Stimulated activated memory B cell treated with anti-CD40 and anti-IgM and Interleukin-4, amounts not matched to agents 10 μg/mL and 1 μg/mL and 100 μg/mL, for 72 hours (primary cell): ENCODE results near the gene PLEKHM1.
"Not testable (repeated sequence)": the region's sequence is repeated elsewhere in the genome, so short reads cannot be mapped to it uniquely, and the experiment has no call there.

Source experiments
- ATAC-seq: fragments of 150-1000 bp; cut with Tn5 transposase; 2 replicates; pipeline ENCODE4 v1.10.0; 2021
- H3K27ac Mint-ChIP-seq: one replicate; pipeline ENCODE4 v1.8.0; 2022; ENCODE audit warnings: mild to moderate bottlenecking, mixed read lengths
- H3K27me3 Mint-ChIP-seq: one replicate; pipeline ENCODE4 v1.8.0; 2022; ENCODE audit warnings: mixed read lengths
- H3K36me3 Mint-ChIP-seq: one replicate; pipeline ENCODE4 v1.8.0; 2022; ENCODE audit warnings: mixed read lengths
- H3K4me1 Mint-ChIP-seq: one replicate; pipeline ENCODE4 v1.8.0; 2022; ENCODE audit warnings: mixed read lengths
- H3K4me3 Mint-ChIP-seq: one replicate; pipeline ENCODE4 v1.8.0; 2022; ENCODE audit warnings: mild to moderate bottlenecking, moderate library complexity, mixed read lengths
- H3K9me3 Mint-ChIP-seq: one replicate; pipeline ENCODE4 v1.8.0; 2022; ENCODE audit warnings: mixed read lengths

Gene PLEKHM1

DNA sequence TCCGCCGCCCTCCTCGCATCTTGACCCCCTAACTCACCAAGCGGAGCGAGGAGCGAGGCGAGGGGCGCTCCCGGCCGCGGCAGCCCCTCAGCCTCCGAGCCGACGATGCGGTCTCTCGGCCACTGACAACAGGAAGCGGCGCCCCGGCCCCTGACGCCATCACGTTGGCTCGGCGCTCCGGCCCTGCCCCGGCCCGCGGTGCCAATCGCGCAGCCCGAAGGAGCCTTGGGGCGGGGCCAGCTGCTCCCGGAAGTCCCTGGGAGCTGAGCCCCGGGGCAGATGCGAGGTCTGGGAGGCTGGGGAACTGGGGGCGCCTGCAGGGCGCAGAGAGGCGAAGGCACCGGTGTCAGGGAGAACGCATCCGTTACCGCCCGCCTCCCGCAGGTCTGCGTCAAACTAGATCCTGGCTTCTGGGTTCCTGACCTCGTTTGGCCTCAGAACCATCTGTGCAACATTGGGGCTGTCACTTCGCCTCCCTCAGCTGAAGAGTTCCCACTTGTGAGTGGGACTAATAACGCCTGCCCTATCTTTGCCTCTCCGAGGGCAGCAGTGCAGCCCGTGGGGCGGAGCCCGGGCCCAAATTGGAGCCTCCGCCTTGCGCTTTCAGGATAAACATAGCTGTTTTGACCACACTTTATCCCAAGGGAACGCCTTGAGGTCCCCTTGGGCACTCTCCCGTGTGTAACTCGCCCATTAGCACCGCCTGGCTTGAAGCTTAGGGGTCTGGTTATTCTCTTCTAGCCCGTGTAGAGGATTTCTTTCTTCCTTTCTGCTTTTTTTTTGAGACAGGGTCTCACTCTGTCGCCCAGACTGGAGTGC, at the start of gene PLEKHM1:
TSS of gene PLEKHM1 (minus strand) at position 107 of the 819 bp plus-strand sequence. CDS start 8,237 bp downstream, outside the sequence.
- H3K36me3 Mint-ChIP-seq, H3K9me3 Mint-ChIP-seq, H3K27me3 Mint-ChIP-seq: not testable (repeated sequence)
- ATAC-seq: peak; percentile 99
- Mint-ChIP-seq H3K27ac (peak within 1 kb of the TSS; percentile 92), H3K4me3 (peak within 1 kb of the TSS; percentile 94), H3K4me1 (peaks cover 40% of the 10 kb centered on the region)

DNA sequence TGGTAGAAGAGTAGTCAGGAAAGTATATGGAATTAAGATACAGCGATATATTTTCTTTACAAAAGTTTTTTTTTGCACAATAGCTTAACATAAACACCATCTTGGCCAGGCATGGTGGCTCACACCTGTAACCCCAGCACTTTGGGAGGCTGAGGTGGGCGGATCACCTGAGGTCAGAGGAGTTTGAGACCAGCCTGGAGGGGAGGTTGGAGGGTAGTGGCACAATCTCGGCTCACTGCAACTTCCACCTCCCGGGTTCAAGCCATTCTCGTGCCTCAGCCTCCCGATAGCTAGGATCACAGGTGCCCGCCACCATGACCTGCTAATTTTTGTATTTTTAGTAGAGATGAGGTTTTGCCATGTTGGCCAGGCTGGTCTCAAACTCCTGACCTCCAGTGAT, 47.6 kb upstream of the PLEKHM1 start:
- not testable (repeated sequence) for H3K36me3 Mint-ChIP-seq, H3K27me3 Mint-ChIP-seq, ATAC-seq, H3K27ac Mint-ChIP-seq, H3K9me3 Mint-ChIP-seq, H3K4me3 Mint-ChIP-seq, H3K4me1 Mint-ChIP-seq

DNA sequence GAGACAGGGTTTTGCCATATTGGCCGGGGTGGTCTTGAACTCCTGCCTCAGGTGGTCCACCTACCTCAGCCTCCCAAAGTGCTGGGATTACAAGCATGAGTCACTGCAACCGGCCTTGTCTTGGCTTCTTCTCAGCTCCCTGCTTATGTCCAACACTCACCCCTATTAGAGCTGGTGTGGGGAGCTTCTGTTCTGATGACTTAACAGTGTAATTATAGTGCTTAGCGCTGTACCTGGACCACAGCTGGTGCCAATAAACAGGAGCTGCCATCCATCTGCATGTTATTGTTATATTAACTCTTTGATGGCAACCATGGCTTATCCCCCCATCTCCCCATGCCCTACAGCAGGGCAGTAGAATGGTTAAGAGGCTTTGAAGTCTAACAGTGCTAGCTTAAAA, 15.6 kb upstream of the PLEKHM1 start:
- not testable (repeated sequence) for H3K27me3 Mint-ChIP-seq, H3K27ac Mint-ChIP-seq

DNA sequence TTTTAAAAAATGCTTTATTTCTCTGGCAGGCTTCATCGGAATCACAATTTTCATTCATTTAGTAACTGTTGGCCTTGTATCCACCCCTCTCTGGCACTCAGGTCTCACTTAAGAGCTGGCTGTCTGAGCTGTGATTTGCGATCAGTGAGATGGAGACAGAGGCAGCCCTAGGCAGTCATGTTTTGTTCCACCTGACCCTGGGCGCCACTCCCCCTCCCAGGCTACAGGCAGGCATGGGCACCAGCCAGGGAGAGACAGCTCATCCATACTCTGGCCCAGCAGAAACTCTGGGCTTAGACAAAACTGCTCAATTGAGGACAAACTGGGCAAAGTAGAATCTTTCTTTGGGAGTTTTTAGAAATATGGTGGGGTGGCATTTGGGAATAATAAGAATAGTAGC, 14.7 kb upstream of the PLEKHM1 start:
- not testable (repeated sequence) for H3K4me3 Mint-ChIP-seq, H3K4me1 Mint-ChIP-seq, H3K27me3 Mint-ChIP-seq, H3K9me3 Mint-ChIP-seq, ATAC-seq
- peak overlapping the region; percentile 19 for H3K27ac Mint-ChIP-seq
- peaks cover 17% of the 10 kb centered on the region for H3K36me3 Mint-ChIP-seq

More for the DNA sequence above, 15.6 kb upstream of the PLEKHM1 start:
- not testable (repeated sequence) for ATAC-seq, H3K4me1 Mint-ChIP-seq, H3K9me3 Mint-ChIP-seq, H3K4me3 Mint-ChIP-seq
- peaks cover 17% of the 10 kb centered on the region for H3K36me3 Mint-ChIP-seq

DNA sequence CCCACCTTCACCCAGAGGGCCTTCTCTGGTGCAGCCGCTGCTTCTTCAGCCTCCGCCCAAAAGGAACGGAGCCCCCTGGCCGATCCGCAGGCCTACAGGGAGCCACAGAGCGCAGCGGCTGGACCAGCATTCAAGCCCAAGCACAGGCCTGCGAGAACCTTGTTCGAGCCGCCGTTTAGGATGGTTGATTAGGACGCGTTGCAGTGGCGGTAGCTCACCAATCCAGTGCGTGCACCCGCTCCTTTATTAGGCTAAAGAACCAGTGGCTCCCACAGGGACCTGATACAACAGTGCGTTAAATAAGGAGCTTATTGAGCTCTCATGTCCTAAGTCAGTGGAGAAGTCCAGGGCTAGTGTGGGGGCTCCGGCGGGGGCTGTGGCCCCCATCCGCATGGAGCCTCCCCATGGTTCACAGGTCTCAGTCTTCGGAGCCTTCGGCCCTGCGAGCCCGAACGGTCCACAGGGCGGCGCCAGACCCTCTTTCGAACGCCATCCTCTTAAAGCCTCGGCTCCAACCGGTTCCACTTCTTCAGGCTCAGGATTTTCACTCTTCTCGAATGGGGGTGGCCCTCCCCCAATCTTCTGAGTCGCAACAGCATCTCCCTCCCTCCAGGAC, 10.7 kb upstream of the PLEKHM1 start:
- H3K36me3 Mint-ChIP-seq, H3K9me3 Mint-ChIP-seq, H3K27me3 Mint-ChIP-seq, ATAC-seq, H3K4me3 Mint-ChIP-seq, H3K27ac Mint-ChIP-seq, H3K4me1 Mint-ChIP-seq: not testable (repeated sequence)

DNA sequence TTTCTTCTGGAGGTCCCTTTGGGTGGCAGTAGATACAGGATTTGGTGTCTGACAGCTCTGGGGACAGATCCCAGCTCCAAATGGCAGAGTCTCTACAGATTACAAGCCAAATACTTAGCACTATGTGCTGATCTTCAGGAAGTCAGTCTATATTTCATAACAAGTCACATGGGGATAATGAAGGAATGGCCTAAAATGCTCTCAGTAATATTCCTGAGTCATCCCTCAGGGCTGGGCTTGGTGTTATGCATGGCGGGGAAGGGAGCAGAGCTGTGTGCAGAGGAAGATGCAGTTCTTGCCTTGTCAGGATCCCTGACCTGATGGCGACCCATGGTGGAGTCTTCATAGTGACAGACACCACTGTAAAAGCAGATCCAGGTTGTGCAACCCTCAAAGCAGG, 10.0 kb upstream of the PLEKHM1 start:
- H3K4me1 Mint-ChIP-seq, H3K27me3 Mint-ChIP-seq, H3K27ac Mint-ChIP-seq, H3K4me3 Mint-ChIP-seq, H3K9me3 Mint-ChIP-seq, ATAC-seq, H3K36me3 Mint-ChIP-seq: not testable (repeated sequence)

DNA sequence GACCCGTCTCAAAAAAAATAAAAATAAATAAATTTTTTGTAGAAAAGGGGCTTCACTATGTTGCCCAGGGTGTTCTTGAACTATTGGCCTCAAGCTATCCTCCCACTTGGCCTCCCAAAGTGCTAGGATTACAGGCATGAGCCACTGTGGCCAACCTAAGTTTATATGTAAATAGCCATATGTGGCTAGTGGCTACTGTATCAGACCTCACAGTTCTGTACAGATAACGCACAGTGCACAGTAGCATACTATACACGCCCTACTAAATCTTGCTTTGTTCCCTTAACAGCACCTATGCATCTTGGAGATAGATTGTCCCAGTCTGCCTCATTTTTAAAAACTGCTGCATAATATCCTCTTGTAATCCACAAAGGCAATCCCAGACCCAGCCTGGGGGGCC, 8.7 kb upstream of the PLEKHM1 start:
- H3K27me3 Mint-ChIP-seq, ATAC-seq, H3K36me3 Mint-ChIP-seq, H3K9me3 Mint-ChIP-seq, H3K4me1 Mint-ChIP-seq, H3K27ac Mint-ChIP-seq, H3K4me3 Mint-ChIP-seq: not testable (repeated sequence)

DNA sequence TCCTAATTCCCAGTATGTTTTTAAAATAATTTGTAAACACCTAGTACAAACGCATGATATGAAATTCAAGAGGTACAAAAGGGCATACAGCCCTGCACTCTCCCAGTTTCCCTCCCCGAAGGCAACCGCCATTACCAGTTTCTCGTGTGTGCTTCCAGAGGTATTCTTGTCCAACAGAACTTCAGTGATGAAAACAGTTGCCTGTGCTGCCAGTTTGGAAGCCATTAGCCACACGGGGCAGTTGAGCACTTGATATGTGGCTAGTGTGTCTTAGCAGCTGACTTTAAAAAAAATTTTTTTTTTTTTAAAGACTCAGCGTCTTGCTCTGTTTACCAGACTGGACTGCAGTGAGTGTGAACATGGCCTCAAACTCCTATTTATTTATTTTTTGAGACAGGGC, 7.9 kb upstream of the PLEKHM1 start:
- H3K27me3 Mint-ChIP-seq, H3K4me1 Mint-ChIP-seq, ATAC-seq, H3K9me3 Mint-ChIP-seq, H3K27ac Mint-ChIP-seq, H3K36me3 Mint-ChIP-seq, H3K4me3 Mint-ChIP-seq: not testable (repeated sequence)

DNA sequence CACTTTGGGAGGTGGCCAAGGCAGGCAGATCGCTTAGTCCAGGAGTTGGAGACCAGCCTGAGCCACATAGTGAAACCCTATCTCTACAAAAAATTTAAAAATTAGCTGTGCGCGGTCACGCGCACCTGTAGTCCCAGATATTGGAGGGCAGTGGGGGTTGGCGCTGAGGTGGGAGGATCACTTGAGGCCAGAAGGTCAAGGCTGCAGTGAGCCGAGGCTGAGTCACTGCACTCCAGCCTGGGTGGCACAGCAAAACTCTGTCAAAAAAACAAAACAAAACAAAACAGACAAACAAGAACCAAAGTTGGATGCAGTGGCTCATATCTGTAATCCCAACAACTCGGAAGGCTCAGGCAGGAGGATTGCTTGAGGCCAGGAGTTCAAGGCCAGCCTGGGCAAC, 6.9 kb upstream of the PLEKHM1 start:
- H3K4me1 Mint-ChIP-seq, H3K4me3 Mint-ChIP-seq, H3K9me3 Mint-ChIP-seq, H3K27me3 Mint-ChIP-seq, ATAC-seq, H3K36me3 Mint-ChIP-seq, H3K27ac Mint-ChIP-seq: not testable (repeated sequence)

DNA sequence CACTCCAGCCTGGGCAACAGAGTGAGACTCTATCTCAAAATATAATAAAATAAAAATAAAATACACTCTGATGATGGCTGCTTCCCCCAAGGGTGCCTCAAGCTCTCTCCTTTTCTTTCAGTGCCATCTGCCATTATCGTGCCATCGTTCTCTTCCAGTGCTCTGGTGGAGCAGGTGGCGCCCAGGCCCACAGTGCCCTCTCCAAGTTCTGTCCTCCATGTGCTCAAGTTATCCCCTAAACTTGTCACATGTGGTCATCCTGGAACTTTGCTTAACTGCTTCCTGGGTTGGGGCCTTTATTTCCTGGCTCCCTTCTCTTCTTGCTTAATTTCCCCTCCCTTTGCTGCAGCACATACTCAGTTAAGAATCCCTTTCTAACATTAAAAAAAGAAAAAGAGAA, 6.0 kb upstream of the PLEKHM1 start:
- not testable (repeated sequence) for ATAC-seq, H3K9me3 Mint-ChIP-seq, H3K27ac Mint-ChIP-seq, H3K4me3 Mint-ChIP-seq, H3K27me3 Mint-ChIP-seq, H3K4me1 Mint-ChIP-seq, H3K36me3 Mint-ChIP-seq

DNA sequence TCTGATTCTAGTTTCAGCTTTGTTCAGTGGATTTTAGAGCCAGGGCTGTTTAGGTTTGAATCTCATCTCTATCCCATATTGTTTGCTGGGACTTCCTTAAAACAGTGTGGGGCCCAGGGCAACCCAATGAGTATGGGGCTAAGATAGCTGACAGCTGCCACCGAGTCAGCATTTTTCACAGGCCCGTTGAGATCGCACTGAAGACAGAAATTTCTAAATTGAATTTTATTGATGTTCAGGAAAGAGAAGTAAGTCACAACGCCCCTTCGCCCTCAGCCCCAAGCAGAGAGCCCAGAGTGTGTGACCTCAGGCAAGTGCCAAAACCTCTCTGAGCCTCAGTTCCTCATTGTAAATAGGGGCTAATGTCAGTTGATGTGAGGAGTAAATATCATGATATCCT, 4.0 kb upstream of the PLEKHM1 start:
- not testable (repeated sequence) for ATAC-seq, H3K27ac Mint-ChIP-seq, H3K4me3 Mint-ChIP-seq

DNA sequence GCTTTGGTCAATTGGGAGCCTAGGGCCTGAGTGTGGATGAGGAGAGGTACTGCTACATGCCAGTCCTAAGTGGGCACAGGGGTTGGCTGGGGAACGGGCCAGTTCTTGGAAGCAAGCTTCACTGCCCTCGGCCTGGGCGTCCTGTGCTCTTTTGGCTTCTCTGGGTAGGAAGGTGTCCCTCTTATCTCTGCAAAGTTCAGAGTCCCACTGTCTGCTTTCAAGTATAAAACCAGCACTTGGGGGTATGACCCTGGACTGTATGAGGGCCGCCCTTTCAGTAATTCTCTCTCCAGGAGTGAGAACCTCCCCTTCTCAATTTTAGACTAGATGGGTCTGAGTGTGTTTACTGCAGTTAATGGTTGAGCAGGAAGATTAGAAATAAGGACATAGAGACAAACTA, 1.6 kb upstream of the PLEKHM1 start:
- H3K27ac Mint-ChIP-seq, H3K4me3 Mint-ChIP-seq, H3K27me3 Mint-ChIP-seq, ATAC-seq, H3K9me3 Mint-ChIP-seq, H3K36me3 Mint-ChIP-seq: not testable (repeated sequence)
- peaks cover 40% of the 10 kb centered on the region for H3K4me1 Mint-ChIP-seq

More for the DNA sequence above, 4.0 kb upstream of the PLEKHM1 start:
- not testable (repeated sequence) for H3K9me3 Mint-ChIP-seq, H3K27me3 Mint-ChIP-seq, H3K36me3 Mint-ChIP-seq
- peaks cover 21% of the 10 kb centered on the region for H3K4me1 Mint-ChIP-seq

DNA sequence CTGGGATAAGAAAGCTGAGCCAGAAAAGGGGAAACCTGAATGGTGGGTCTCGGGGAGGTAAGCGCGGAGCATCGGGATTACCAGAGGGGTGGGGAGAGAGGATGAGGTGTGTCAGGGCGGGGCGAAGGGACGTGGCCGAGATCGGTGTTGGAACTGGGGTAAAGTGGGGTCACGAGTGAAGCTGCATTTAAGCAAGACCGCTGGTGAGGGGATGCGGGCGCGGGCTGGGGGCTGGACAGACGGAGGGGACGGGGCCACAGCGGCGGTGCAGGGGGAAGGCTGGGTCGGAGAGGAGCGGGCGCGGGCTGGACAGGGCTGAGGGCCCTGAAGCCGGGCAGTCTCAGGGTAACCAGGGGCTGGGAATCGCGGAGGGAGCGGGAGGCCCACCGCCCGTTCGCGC, 323 bp downstream of the PLEKHM1 start:
- Mint-ChIP-seq H3K27ac (peak overlapping the region; percentile 92), H3K4me3 (peak overlapping the region; percentile 94), H3K4me1 (peaks cover 40% of the 10 kb centered on the region)
- H3K9me3 Mint-ChIP-seq, H3K27me3 Mint-ChIP-seq, H3K36me3 Mint-ChIP-seq: not testable (repeated sequence)
- ATAC-seq: peak; percentile 44

DNA sequence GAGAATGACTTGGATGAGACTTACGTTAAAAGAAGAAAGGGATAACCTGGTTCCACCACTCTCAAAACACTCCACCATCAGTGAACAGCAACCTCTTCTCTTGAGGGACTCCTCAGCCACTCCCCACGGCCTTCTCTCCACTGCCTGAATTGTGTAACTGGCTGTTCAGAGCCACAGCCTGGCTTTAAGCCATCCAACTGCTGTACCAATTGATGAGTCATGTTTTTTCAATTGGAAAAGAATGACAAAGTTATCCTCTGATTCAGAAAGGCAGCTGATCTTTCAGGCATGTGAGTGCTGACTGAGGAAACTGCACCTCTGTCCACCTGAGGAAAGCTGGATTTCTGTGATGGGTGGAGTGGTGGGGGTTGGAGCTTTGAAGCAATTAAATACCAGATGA, 2.8 kb downstream of the PLEKHM1 start:
- not testable (repeated sequence) for H3K27me3 Mint-ChIP-seq, ATAC-seq, H3K9me3 Mint-ChIP-seq, H3K36me3 Mint-ChIP-seq, H3K4me3 Mint-ChIP-seq
- H3K4me1 Mint-ChIP-seq: peaks cover 49% of the 10 kb centered on the region
- peak overlapping the region; percentile 81 for H3K27ac Mint-ChIP-seq

DNA sequence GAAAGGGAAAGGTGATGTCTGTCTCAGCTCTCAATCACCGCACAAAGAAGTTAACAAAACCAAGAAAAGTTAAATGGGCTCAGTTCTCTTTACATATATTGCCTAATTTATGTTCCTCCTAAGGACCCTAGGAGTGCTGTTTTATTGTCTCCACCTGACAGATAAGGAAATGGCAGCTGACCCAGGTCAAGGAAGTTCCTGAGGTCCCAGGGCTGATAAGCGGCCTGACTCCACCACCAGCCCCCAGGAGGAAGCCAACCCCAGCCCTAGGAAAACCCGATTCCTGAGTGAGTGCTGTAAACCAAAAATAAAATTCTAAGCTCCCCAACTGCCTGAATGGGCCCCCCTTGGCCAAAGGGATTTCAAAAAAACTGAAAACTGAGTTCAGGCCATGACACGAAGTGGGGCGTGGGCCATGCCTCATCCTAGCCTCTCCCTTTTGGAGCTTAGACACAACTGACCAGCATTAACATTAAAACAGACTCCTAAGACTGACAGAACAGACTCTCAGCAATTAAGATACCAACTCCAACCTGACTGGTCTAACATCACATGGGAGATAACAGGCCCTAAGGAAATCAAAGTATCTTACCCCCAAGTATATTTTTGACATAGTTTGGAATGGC, 6.8 kb downstream of the PLEKHM1 start:
- peaks cover 29% of the 10 kb centered on the region for H3K4me1 Mint-ChIP-seq
- not testable (repeated sequence) for H3K27ac Mint-ChIP-seq, ATAC-seq, H3K27me3 Mint-ChIP-seq, H3K9me3 Mint-ChIP-seq, H3K36me3 Mint-ChIP-seq, H3K4me3 Mint-ChIP-seq

DNA sequence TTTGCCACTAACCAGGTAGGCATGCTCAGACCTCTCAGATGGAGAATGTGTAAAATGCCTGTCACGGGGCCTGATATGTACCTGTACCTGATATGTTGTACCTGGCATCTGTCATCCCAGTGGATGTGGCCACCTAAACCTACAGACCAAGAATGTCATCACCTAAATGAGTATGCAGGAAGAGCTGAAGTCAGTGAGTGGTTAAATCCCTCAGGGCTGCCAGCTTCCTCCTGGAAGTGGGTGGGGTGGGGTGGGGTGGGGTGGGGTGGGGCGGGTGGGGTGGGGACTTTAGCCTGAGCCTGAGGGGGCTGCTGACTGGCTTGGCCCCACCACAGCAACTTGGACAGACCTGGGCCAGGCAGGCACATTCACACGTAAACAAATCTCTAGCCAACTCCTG, 7.3 kb downstream of the PLEKHM1 start:
- not testable (repeated sequence) for H3K36me3 Mint-ChIP-seq, H3K27ac Mint-ChIP-seq, H3K4me3 Mint-ChIP-seq, H3K27me3 Mint-ChIP-seq, H3K9me3 Mint-ChIP-seq, ATAC-seq
- peaks cover 26% of the 10 kb centered on the region for H3K4me1 Mint-ChIP-seq
